HepG2 (cell line): ENCODE results near the gene PHOSPHO2. TPM values are rescaled to one million over a fixed set of nuclear protein-coding genes. Genes with fewer than 3 reads are reported as not detected.
A peak's percentile ranks its signal among the peaks of the same experiment; 100 is the strongest.

Experiments
- BRCA1 ChIP-seq: sonication (generic); formaldehyde crosslinking; IDR thresholded peaks from 2 replicates; pipeline ENCODE4 v1.4.0; 2020; ENCODE audit warnings: missing genetic modification reagents
- CAMTA2 ChIP-seq: sonication (generic); formaldehyde crosslinking; IDR thresholded peaks from 2 replicates; pipeline ENCODE4 v1.4.0; 2020; ENCODE audit warnings: mild to moderate bottlenecking, missing genetic modification reagents, borderline replicate concordance
- FOXO1 ChIP-seq: sonication (generic); formaldehyde crosslinking; IDR thresholded peaks from 2 replicates; pipeline ENCODE4 v1.4.0; 2020; ENCODE audit warnings: missing genetic modification reagents
- GLI4 ChIP-seq: sonication (generic); formaldehyde crosslinking; IDR thresholded peaks from 2 replicates; pipeline ENCODE4 v1.5.1; 2020; ENCODE audit warnings: missing genetic modification reagents, mild to moderate bottlenecking, moderate library complexity, borderline replicate concordance
- GZF1 ChIP-seq: sonication (generic); formaldehyde crosslinking; IDR thresholded peaks from 2 replicates; pipeline ENCODE4 v1.5.1; 2020; ENCODE audit warnings: mild to moderate bottlenecking, missing genetic modification reagents
- HOXD1 ChIP-seq: sonication (generic); formaldehyde crosslinking; IDR thresholded peaks from 2 replicates; pipeline ENCODE4 v1.5.0; 2020; ENCODE audit warnings: missing genetic modification reagents
- MBD4 ChIP-seq: IDR thresholded peaks from 2 replicates; pipeline ENCODE4 v1.6.1; 2012; ENCODE audit warnings: low read length, inconsistent platforms, borderline replicate concordance
- MIER2 ChIP-seq: IDR thresholded peaks from 2 replicates; pipeline ENCODE4 v1.6.1; 2016; ENCODE audit warnings: missing biosample characterization, missing genetic modification reagents
- NPAS2 ChIP-seq: sonication (generic); formaldehyde crosslinking; IDR thresholded peaks from 2 replicates; pipeline ENCODE4 v1.8.0; 2022; ENCODE audit warnings: mild to moderate bottlenecking, missing genetic modification reagents, borderline replicate concordance
- TARDBP ChIP-seq: sonication (generic); formaldehyde crosslinking; IDR thresholded peaks from 2 replicates; pipeline ENCODE4 v1.8.0; 2022; ENCODE audit warnings: mild to moderate bottlenecking, missing genetic modification reagents
- ZFP62 ChIP-seq: sonication (generic); formaldehyde crosslinking; IDR thresholded peaks from 2 replicates; pipeline ENCODE4 v1.4.0; 2020; ENCODE audit warnings: missing genetic modification reagents
- ZFY ChIP-seq: sonication (generic); formaldehyde crosslinking; IDR thresholded peaks from 2 replicates; pipeline ENCODE4 v1.4.0; 2020; ENCODE audit warnings: missing genetic modification reagents
- ZNF251 ChIP-seq: sonication (generic); formaldehyde crosslinking; IDR thresholded peaks from 2 replicates; pipeline ENCODE4 v1.9.0; 2021; ENCODE audit warnings: mild to moderate bottlenecking, missing genetic modification reagents
- polyA plus RNA-seq, 8 experiments: library from polyadenylated mRNA; depleted of rRNA in 3 of 8; stranded (reverse) in 7 of 8; unstranded in 1 of 8; fragments of >200 nt; fragmentation: Illumina TruSeq in 4 of 8; extraction: Trizol in 4 of 8; gene quantifications; 2 replicates each; pipeline versions ENCODE4 v1.2.1 to v1.2.3, GENCODE V29; 2011 to 2016; ENCODE audit warnings: low read depth in 4 of 8, missing spikeins in 1 of 8, mixed read lengths in 1 of 8; ENCODE audit not compliant: insufficient read depth in 1 of 8
- total RNA-seq, 5 experiments: library from RNA; depleted of rRNA; stranded (reverse); fragments of >200 nt; fragmentation: Illumina TruSeq; extraction: Trizol; gene quantifications; 2 replicates each; pipeline ENCODE4 v1.2.3, GENCODE V29; 2016; ENCODE audit warnings: low read depth in 1 of 5
- TF ChIP-seq, protein P1 (sequence below): sonication (generic); formaldehyde crosslinking; IDR thresholded peaks from 2 replicates; pipeline ENCODE4 v1.4.0; 2020; ENCODE audit warnings: missing genetic modification reagents
- TF ChIP-seq, protein P2 (sequence below): sonication (generic); formaldehyde crosslinking; IDR thresholded peaks from 2 replicates; pipeline ENCODE4 v1.4.0; 2020; ENCODE audit warnings: missing genetic modification reagents, borderline replicate concordance
- TF ChIP-seq, protein P3 (sequence below): sonication (generic); formaldehyde crosslinking; conservative IDR thresholded peaks from 2 replicates; pipeline ENCODE4 v1.8.0; 2022; ENCODE audit warnings: mild to moderate bottlenecking, moderate library complexity, missing genetic modification reagents
- TF ChIP-seq, protein P4 (sequence below): sonication (generic); IDR thresholded peaks from 2 replicates; pipeline ENCODE4 v1.6.1; 2016; ENCODE audit warnings: low read depth, borderline replicate concordance
- TF ChIP-seq, protein P5 (sequence below): sonication (generic); formaldehyde crosslinking; IDR thresholded peaks from 2 replicates; pipeline ENCODE4 v1.4.0; 2020; ENCODE audit warnings: missing genetic modification reagents

The PHOSPHO2 gene
- total and polyA plus RNA-seq, 2 of the 13 experiments (the other 11 are each of a cell fraction or from before 2014, with no cell fraction given): 6.1 to 11.4 TPM

DNA sequence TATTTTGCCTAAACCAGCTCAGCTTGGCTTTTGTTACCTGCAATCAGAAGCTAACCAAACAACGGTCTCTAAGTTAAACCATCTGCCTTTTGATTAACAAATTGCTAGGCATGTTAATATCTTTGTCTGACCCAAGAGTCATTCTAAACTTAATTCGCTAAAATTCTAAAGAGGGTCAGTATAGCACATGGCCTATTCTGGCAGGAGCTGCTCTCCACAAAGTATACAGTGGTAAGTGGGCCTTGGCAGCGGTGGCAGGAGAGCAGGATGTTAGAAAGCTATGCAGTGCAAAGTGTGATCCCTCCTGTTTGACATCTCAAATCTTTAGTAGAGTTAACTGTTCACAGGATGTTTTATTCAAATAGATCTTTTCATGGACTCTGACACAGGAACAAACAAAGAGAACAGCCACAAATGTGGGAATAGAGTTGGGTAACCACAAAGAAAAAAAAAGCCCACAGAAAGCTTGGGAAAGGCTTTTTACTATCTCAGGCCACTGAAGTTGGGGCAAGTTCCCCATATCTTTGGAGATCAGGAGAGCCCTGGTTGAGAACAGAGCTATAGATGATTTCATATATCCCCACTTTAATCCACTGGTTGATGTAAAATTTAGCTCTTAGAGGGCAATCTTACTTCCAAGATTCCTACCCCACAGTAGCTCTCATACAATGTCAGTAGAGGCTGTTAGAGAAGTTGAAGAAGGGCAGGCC is 10.7 kb upstream of the PHOSPHO2 start (continued):
- TF ChIP-seq CAMTA2 (CRISPR knock-in tag) (no peak), ZFY (peak; percentile 81), GZF1 (CRISPR knock-in tag) (no peak), ZNF251 (no peak), BRCA1 (CRISPR knock-in tag) (no peak), GLI4 (CRISPR knock-in tag) (no peak), MBD4 (peak; percentile 71; the same call in 1 of the 2 replicates), MIER2 (CRISPR knock-in tag) (0 out of 2 replicates have a peak, but pooled peaks have one; percentile 42), TARDBP (peak; percentile 90), HOXD1 (CRISPR knock-in tag) (no peak), NPAS2 (no peak), FOXO1 (CRISPR knock-in tag) (no peak; the same call in 1 of the 2 replicates), ZFP62 (CRISPR knock-in tag) (no peak)
- TF ChIP-seq, protein P1, sequence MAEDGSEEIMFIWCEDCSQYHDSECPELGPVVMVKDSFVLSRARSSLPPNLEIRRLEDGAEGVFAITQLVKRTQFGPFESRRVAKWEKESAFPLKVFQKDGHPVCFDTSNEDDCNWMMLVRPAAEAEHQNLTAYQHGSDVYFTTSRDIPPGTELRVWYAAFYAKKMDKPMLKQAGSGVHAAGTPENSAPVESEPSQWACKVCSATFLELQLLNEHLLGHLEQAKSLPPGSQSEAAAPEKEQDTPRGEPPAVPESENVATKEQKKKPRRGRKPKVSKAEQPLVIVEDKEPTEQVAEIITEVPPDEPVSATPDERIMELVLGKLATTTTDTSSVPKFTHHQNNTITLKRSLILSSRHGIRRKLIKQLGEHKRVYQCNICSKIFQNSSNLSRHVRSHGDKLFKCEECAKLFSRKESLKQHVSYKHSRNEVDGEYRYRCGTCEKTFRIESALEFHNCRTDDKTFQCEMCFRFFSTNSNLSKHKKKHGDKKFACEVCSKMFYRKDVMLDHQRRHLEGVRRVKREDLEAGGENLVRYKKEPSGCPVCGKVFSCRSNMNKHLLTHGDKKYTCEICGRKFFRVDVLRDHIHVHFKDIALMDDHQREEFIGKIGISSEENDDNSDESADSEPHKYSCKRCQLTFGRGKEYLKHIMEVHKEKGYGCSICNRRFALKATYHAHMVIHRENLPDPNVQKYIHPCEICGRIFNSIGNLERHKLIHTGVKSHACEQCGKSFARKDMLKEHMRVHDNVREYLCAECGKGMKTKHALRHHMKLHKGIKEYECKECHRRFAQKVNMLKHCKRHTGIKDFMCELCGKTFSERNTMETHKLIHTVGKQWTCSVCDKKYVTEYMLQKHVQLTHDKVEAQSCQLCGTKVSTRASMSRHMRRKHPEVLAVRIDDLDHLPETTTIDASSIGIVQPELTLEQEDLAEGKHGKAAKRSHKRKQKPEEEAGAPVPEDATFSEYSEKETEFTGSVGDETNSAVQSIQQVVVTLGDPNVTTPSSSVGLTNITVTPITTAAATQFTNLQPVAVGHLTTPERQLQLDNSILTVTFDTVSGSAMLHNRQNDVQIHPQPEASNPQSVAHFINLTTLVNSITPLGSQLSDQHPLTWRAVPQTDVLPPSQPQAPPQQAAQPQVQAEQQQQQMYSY (CRISPR knock-in tag): no peak
- TF ChIP-seq, protein P2, sequence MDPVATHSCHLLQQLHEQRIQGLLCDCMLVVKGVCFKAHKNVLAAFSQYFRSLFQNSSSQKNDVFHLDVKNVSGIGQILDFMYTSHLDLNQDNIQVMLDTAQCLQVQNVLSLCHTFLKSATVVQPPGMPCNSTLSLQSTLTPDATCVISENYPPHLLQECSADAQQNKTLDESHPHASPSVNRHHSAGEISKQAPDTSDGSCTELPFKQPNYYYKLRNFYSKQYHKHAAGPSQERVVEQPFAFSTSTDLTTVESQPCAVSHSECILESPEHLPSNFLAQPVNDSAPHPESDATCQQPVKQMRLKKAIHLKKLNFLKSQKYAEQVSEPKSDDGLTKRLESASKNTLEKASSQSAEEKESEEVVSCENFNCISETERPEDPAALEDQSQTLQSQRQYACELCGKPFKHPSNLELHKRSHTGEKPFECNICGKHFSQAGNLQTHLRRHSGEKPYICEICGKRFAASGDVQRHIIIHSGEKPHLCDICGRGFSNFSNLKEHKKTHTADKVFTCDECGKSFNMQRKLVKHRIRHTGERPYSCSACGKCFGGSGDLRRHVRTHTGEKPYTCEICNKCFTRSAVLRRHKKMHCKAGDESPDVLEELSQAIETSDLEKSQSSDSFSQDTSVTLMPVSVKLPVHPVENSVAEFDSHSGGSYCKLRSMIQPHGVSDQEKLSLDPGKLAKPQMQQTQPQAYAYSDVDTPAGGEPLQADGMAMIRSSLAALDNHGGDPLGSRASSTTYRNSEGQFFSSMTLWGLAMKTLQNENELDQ: peak; percentile 33; the same call in 1 of the 2 replicates
- TF ChIP-seq, protein P3, sequence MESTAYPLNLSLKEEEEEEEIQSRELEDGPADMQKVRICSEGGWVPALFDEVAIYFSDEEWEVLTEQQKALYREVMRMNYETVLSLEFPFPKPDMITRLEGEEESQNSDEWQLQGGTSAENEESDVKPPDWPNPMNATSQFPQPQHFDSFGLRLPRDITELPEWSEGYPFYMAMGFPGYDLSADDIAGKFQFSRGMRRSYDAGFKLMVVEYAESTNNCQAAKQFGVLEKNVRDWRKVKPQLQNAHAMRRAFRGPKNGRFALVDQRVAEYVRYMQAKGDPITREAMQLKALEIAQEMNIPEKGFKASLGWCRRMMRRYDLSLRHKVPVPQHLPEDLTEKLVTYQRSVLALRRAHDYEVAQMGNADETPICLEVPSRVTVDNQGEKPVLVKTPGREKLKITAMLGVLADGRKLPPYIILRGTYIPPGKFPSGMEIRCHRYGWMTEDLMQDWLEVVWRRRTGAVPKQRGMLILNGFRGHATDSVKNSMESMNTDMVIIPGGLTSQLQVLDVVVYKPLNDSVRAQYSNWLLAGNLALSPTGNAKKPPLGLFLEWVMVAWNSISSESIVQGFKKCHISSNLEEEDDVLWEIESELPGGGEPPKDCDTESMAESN (CRISPR knock-in tag): no peak
- TF ChIP-seq, protein P4, sequence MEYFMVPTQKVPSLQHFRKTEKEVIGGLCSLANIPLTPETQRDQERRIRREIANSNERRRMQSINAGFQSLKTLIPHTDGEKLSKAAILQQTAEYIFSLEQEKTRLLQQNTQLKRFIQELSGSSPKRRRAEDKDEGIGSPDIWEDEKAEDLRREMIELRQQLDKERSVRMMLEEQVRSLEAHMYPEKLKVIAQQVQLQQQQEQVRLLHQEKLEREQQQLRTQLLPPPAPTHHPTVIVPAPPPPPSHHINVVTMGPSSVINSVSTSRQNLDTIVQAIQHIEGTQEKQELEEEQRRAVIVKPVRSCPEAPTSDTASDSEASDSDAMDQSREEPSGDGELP: no peak
- TF ChIP-seq, protein P5, sequence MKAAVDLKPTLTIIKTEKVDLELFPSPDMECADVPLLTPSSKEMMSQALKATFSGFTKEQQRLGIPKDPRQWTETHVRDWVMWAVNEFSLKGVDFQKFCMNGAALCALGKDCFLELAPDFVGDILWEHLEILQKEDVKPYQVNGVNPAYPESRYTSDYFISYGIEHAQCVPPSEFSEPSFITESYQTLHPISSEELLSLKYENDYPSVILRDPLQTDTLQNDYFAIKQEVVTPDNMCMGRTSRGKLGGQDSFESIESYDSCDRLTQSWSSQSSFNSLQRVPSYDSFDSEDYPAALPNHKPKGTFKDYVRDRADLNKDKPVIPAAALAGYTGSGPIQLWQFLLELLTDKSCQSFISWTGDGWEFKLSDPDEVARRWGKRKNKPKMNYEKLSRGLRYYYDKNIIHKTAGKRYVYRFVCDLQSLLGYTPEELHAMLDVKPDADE (CRISPR knock-in tag): no peak
